GM19099 (cell line): Measurements from ENCODE around the gene RRAS.

ENCODE experiments used
- POLR2A ChIP-seq: IDR thresholded peaks from 3 replicates; pipeline ENCODE4 v1.6.1; 2011; ENCODE audit warnings: low read depth; ENCODE audit not compliant: insufficient read length; ENCODE audit errors: extremely low read depth

RRAS gene

DNA sequence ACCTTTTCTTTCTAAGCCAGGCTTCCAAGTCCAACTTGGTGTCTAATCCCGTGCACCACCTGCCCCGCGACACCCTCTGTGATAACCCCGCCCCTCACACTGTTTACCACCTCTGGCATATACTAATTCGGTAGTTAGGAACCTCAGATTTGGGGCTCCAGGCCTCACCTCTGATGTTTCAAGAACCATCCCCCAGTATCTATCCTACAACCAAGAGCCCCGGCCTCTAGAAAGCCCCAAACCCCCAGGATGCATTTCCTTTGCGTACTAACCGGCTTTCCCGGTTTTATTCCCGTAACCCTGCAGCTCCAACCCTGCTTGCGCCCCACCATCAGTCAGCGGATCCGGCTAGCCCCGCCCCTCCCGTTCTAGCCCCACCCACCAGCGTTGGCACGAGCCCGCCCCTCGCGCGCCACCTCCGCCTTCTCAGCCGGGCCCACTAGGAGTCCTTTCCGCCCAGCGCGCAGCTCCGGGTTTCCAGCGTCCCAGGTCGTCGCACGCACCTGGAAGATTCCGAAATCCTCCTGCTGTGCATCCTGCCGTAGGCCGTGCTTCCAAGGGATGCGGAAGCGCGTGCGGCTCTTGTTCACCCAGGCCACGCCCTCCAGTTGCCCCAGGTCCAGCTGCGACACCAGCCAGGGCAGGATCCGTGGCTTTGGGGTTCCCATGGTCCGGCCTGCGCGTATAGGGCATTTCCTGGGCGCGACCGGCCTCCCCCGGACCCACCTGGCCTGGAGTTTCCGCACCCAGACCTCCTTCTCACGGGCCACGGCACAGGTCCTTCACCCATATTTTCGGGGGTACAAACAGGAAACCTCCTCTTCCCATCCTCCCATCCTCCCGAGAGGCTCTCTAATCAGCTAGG is 24.5 kb upstream of the RRAS start:
- no peak for TF ChIP-seq POLR2A

- TF ChIP-seq POLR2A: no peak
These were observed 23.3 kb upstream of the RRAS start for GRCh38 chr19:49663224-49663623.

DNA sequence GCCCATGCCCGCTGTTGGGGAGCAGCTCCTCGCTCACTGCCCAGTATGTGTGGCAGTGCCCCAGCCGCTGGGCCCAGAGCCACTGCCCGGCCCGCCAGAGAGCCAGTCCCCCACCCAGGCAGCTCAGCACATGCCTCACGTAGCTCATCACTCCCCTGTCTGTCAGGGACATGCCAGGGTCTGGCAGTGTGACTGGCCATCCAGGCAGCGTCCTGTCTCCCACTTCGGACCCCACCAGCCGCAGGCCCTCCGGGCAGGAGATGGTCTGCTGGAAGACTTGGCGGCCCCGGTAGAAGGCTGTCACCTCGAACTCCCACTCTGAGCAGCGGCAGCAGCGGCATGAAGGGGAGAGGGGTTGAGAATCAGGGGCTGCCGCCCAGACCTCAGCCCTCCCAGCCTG is 22.1 kb upstream of the RRAS start:
- no peak for TF ChIP-seq POLR2A

DNA sequence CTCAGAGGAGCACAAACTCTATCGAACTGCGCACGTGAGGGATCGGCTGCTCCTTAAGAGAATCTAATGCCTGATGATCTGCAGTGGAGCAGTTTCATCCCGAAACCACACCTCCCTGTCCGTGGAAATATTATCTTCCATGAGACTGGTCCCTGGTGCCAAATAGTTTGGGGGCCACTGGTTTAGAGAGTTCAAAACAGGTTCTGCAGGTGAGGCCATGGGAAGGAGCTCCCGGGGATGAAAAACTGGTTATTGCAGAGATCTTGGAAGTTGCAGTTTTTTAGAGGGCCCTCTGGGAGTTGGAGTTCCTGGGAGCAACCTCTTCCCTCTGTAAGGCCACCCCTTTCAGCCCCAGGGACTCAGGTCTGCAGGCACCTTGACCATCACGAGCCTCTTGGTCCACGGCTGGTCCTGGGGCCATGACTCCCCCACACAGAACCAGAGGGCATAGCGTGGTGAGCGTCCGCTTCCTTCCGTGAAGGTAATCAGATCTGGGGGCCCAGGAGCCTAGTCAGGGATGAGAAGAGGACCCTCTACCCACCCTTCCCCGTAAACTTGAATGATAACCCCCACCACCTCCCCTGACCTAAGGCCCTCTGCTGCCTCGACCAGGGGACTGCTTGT is 20.5 kb upstream of the RRAS start:
- TF ChIP-seq POLR2A: no peak

GRCh38 chr19:49658566-49659442 is 18.9 kb upstream of the RRAS start:
- no peak for TF ChIP-seq POLR2A

GRCh38 chr19:49658139-49658517 is 18.2 kb upstream of the RRAS start:
- TF ChIP-seq POLR2A: no peak

DNA sequence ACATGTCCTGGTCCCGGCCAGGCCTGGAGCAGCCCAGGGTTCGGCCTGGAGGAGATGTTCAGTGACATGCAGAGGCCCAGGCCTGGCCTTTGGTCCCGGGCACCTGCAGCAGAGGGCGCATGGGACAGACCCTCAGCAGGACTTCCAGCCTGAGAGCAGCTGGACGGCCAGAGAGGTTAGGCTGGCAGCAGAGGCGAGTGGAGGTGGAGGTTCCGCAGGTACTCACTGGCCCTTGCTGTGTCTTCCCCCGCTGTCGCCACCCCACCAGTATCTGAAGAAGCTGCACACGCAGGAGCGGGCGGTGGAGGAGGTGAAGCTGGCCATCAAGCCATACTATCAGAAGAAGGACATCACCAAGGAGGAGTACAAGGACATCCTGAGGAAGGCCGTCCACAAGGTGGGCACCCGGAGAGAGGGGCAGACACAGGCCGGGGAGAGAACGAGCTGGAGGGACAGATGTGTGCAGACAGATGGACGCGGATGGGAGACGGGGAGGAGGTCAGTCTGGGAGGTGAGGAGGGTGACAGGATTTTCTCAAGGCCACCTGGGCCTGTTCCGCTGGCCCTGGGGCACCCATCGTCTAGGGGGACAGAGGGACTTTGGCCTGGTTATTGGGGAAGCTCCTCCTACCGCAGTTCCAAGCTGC is 17.7 kb upstream of the RRAS start:
- TF ChIP-seq POLR2A: no peak

DNA sequence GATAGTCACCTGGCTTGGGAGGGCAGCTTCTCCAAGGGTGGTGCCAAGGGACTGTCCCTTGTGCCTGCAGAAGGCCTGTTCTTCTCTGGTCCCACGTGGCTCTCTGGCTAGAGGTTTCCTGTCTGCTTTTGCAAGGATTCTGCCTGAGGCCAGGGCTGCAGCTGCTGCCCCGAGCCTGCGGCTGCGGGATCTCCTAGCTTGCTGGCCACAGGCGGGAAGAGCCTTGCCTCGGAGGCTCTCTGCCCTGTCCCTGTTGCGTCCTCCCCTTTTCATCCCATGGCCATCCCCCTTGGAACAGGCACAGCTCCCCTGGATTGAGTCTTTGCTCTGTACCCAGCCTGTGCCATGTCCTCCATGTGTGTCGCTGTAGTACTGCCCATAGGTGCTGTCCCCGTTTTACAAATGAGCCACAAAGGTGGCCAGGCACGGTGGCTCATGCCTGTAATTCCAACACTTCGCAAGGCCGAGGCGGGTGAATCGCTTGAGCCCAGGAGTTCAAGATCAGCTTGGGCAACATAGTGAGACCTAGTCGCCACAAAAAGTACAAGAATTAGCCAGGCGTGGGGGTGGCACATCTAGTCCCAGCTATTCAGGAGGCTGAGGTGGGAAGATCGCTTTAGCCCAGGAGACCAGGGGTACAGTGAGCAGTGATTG is 16.6 kb upstream of the RRAS start:
- TF ChIP-seq POLR2A: no peak

DNA sequence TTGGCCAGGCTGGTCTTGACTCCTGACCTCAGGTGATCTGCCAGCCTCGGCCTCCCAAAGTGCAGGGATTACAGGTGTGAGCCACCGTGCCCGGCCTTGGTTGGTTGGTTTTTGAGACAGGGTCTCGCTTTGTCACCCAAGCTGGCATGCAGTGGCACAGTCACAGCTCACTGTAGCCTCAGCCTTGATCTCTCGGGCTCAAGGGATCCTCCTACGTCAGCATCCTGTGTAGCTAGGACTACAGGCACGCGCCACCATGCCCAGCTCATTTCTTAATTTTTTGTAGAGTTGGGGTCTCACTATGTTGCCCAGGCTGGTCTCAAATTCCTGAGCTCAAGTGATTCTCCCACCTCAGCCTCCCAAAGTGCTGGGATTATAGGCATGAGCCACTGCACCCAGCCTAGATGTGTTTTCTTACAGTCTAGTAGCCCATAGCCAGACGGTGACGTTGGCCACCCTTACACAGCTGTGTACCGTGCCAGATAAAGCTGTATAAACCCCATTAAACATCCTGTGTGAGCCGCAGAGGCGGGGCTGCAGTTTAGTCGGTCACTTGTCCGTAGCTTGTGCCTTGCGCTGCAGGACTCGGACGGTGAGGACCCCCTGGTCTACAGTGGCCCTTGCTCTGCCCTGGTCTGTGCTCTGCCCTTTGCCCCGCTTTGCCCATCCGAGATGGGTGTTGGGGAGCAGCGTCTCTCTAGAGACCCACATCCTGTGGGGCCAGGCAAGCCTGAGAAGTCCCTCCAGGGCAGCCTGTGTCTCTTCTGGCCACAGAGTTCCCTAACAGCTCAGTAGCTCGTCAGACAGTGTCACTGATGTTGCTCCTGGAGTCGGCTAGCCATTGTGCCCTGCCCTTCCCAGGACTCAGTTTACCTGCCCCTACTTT is 15.9 kb upstream of the RRAS start:
- no peak for TF ChIP-seq POLR2A

DNA sequence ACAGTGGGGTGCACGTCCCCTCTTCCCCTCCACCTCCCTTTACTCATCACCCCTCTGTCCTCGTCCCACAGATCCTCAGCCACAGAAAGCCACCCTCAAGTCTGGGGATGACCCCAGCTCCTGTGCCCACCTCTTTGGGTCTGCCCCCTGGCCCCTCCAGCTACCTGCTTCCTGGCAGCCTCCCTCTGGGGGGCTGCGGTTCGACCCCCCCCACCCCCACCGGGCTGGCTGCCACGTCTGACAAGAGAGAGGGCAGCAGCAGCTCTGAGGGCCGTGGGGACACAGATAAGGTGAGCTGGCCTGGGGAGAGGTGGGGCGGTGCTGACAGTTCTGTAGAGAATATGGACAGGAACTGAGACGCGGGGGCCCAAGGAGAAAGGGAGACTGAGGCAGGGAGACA is 14.6 kb upstream of the RRAS start:
- TF ChIP-seq POLR2A: no peak

- TF ChIP-seq POLR2A: no peak
These were observed 13.5 kb upstream of the RRAS start for GRCh38 chr19:49653466-49653806.

DNA sequence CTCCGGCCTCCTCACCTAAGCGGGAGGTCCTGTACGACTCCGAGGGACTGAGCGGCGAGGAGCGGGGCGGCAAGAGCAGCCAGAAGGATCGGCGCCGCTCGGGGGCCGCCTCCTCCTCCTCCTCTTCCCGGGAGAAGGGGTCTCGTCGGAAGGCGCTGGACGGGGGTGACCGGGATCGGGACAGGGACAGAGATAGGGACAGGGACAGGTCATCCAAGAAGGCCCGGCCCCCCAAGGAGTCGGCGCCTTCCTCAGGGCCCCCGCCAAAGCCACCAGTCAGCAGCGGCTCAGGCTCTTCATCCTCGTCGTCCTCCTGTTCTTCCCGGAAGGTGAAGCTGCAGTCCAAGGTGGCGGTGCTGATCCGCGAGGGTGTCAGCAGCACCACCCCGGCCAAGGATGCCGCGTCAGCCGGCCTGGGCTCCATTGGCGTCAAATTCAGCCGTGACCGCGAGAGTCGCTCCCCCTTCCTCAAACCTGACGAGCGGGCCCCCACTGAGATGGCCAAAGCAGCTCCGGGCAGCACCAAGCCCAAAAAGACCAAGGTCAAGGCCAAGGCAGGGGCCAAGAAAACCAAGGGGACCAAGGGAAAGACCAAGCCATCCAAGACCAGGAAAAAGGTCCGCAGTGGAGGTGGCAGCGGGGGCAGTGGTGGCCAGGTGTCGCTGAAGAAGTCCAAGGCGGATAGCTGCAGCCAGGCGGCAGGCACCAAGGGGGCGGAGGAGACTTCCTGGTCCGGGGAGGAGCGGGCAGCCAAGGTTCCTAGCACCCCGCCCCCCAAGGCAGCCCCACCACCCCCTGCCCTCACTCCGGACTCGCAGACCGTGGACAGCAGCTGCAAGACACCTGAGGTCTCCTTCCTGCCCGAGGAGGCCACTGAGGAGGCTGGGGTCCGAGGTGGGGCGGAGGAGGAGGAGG is 12.9 kb upstream of the RRAS start:
- TF ChIP-seq POLR2A: no peak

- TF ChIP-seq POLR2A: no peak
These were observed 12.0 kb upstream of the RRAS start for GRCh38 chr19:49651820-49652550.
